ENCODE data around the gene MVB12B.

The MVB12B gene

GRCh38 chr9:126499005-126499910, 172.6 kb downstream of the MVB12B start:
- peak; percentile 34 to 48 for DNase-seq

DNA sequence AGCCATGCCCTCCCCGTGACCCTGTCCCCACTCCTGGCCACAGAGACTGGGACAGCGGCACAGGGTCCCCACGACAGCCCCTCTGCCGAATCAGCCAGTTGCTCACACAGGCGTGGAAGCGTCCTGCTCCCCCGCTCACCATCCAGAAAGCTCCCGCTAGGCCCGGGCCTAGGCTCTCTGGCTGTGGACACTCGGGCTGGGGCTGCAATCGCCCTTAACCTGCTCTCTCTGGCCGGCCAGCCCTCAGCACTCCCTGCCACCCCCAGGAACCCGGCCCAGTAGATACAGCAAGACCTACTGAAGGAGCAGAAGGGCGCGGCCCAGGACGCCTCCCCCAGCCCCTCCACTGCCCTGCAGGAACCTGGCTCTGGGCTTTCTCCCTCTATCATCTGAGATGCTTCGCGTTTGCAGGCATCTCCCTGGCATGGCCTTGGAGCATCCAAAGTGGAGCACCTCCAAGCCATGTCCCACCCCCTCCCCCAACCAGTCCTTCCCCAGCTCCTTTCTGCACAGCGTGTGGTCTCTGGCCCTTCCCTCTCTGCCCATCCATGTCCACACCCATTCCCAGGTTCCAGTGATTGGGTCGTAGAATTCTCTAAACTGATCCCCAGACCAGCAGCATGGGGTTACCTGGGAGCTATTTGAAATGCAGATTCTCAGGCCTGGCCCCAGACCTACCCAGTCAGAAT, 173.4 kb downstream of the MVB12B start:
- DNase-seq = no peak

GRCh38 chr9:126500600-126501382, 174.2 kb downstream of the MVB12B start:
- peak; percentile 44 to 50 for DNase-seq

DNA sequence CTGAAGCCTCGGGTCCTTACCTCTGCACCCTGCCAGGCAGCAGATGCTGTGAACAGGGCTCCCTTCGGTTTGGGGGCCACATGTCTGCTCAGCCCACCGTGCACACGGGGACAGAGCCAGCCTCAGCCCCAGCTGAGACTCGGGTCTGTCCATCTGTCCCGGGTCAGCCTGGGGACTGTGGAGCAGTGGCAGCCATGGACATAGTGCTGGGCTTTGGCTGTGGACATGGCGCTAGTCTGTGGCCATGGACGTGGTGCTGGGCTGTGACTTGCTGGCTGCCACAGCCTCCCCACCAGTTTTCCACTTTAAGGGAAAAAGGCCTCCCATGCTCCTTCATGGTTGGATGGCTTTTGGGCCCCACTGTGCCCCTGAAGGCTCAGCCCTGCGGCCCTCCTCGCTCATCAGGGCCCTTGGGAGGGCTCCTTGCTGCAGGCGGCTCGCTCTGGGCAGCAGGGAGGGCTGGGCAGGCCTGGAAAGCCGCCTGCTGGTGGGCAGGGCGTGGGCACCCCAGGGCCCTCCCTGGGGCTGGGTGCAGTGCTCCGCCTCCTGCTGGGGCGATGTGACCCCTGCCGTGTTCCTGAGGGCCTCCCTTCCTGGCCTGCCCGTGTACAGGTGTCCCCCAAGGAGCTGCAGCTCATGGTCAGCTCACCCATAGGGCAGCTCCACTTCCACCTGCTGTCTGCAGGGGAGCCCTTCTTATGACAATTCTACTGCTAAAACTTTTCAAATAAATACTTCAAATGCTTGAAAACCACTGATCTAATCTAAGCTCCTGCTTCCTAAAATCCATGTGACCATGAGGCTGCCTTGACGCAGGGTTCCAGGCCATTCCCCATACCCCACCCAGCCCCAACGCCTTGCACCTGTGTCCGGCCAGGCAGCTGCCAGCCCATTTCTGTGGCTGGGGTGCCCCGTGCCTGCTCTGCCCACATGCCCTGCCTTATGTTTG, 175.0 kb downstream of the MVB12B start:
- no peak for DNase-seq

DNA sequence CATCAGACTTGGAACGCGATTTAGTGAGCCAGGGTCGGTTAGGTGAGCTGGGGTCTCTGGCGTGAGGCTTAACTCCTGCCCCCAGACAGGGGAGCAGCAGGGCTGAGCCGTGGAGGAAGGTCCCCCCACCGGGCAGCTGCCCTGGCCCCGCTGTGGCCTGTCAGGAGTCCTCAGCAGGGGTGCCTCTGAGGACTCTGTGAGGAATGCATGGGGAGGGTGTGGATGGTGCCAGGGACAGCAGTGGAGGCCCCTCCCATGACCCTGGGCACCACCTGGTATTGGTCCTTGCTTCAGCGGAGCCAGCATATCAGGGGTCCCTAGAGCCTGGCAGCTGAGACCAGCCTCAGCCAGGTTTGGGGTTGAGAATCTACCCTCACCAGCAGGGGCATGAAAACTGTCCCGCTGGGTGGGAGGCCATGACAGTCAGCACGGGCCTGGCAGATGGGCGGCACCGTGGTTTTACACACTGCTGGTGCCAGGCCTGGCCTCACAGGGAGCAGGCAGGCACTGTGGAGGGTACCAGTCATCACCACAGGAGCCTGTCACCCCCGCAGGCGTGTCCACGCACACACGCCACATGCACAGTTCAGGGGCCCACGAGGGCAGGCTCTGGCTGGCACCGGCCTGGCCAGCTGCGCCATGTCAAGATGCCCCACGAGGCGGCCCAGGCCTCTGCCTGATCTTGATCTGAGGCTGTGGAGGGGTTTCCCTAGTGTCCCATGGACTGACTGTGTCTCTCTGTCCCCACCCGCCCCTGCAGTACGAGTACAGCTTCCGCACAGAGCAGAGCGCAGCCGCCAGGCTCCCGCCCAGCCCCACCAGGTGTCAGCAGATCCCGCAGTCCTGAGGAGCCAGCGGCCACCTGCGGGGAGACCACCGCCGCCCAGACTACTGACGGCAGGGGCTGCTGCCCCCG, 176.0 kb downstream of the MVB12B start:
- DNase-seq = no peak

DNA sequence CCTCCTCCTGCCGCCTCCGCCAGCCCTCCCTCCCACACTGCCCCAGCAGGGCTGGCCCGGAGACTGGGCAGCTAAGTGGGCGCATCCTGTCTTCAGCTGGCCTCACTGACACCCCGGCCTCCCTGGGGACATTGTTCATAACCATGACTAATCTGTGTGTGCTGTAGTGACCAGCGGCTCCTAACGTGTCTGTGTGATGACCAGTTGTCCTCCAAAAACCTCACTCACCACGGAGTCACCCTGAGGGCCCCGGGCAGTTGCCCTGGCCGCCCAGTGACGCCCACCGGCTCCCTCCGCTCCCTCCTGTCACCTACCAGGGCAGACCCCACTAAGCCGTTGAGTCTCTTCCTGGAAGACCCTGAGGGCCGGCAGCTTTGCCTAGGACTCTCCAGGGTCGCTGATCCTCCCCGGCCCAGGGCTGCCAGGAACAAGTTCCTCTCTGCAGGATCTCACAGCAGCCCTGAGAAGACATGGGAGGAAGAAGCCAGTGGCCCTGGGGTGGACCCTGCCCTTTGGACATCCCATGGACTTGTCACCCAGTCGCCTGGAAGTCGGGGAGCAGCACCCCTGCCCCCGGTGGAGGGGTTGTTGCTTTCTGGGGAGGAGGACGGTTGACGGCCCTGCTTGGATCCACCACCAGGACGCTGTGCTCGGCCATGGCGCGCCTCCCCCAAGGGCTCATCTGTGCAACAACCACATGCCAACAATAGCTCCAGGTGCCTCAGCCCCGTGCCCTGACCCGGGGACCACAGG, 176.9 kb downstream of the MVB12B start:
- DNase-seq = no peak

GRCh38 chr9:126504086-126504976, 177.7 kb downstream of the MVB12B start:
- DNase-seq = no peak

DNA sequence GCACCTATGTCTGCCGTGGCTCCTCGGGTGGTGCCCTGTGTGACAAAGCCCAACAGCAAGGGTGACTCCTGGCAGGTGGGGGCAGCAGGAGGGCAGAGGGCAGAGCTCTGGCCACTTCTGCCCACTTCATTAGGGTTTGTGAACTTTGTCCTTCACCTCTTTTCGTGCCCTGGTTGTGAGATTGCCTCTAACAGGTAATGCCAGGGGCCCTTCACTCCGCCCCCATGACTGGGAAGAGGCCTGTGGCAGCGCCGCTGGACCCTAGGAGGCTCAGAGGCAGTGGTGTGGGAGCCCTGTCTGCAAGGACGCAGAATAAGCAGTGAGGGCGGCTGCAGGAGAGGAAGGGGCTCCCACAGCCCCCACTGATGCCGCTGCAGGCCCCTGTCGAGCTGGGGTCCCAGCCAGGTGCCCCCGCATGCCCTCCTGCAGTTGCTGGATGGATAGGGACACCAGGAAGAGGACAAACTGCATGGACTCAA, 178.4 kb downstream of the MVB12B start:
- DNase-seq = no peak

GRCh38 chr9:126505697-126506346, 179.2 kb downstream of the MVB12B start:
- no peak for DNase-seq

DNA sequence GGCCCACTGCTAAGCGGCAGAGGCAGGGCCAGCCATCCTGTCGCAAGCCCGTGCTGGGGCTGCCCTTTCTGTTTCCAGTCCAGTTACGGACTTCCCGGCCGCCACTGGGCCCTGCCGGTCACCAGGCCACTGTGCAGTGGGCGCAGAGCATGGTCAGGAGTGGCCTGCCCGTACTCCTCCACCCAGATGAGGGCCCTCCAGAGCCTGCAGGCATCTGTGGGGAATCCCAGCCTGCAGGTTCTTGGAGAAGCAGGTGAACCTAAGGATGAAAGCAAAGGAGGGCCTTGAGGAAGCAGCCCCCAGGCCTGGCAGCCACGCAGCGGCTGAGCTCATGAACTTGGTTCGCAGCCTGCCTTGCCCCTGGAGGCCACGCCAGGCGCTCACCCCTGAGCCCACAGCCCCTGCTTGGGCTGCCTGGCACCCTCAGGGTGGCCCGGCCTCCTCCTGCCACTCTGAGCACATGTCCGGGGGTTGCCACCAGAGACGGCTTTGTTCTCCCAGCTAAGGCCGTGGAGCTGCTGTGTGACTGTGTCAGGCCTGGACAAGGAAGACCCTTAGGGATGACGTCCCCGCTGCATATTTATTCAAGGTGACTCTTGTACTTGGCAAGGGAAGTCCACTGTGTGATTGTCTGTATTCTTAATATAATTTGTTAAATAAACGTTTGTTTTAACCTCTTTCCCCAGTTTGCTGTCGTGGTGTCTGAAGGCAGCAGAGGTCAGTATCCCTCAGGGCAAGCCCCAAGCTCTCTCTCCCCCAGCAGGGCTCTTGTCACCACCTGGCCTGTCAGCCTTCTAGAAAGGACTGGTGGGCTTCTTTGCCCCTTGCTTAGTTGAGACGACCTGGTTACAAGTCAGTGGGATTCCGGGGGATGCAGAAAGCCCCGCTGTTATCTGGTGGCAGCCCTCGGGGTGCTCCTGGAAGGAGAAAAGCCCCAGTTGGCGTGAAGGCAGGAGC, 180.0 kb downstream of the MVB12B start:
- DNase-seq = no peak

GRCh38 chr9:126507318-126508109, 180.9 kb downstream of the MVB12B start:
- no peak for DNase-seq

GRCh38 chr9:126508171-126508591, 181.6 kb downstream of the MVB12B start:
- DNase-seq = no peak

GRCh38 chr9:126508928-126509327, 182.3 kb downstream of the MVB12B start:
- no peak for DNase-seq

DNA sequence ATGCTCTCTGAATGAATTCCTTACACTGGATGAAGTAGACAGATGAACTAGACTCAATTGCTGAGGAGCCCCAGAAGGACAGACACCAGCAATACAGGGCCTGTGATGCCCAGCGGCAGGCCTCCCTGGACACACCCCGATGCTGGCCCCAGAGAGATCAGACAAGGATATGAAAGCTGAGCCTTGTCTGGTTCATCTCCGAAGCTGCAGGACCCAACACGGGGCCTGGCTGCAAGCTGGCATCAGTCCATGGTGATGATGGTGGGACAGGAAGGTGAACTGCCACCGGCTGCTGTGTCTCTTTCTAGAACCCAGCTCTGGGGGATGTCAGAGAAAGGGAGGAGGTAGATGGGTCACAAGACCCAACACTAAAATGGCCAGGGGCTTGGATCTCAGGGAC, 183.1 kb downstream of the MVB12B start:
- no peak for DNase-seq

DNA sequence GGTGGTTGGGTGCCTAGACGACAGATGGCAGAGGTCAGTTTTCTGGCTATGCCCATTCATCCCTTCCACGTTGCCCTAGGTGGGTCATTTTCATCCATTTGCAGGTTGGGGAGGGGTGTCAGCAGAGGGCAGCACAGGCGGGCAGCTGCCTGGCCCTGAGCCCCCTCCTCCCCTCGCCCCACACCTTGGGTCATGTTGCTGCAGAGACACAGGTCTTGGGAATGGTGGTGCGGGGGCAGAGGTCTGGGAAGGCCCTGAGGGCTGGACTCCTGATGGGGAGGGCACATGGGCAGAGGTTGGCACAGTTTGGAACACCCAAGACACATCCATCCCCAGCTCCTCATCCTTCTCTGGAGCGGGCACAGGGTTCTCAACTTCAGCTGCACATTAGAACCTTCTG, 183.9 kb downstream of the MVB12B start:
- no peak for DNase-seq

DNA sequence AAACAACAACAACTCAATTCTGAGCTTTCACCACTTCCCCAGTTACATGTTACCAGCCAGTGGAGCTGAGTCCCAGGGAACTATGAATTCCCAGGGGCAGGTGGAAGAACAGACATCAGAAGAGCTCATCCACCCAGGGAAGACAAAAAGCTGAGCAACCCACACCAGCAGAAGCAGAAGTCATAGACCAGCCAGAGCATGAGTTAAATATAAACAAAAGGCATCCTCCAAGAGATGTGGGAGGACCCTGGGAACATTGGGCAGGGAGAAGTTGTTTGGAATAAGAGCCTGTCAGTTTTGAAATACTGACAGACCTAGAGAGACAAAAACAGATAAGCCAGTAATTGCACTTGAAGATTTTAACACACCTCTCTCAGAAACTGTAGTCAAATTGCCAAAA, 184.8 kb downstream of the MVB12B start:
- no peak for DNase-seq

Data from NCI-H1930 (cell line).